Activated naive CD4-positive, alpha-beta T cell treated with anti-CD3 and anti-CD28 coated beads for 36 hours (primary cell): Measurements from ENCODE around the gene RNF175. TPM values are rescaled to one million over a fixed set of nuclear protein-coding genes. Genes with fewer than 3 reads are reported as not detected.

Experiments
- CTCF ChIA-PET: fragments of 350-600 bp; sonication (Branson Sonifier 250); formaldehyde crosslinking; loops from one replicate; lab custom pipeline; 2021; ENCODE audit warnings: antibody characterized with exemption; lab: Charles Lee
- DNase-seq: peaks from one replicate; pipeline ENCODE4 v3.0.0-alpha.2; 2020
- H3K27ac Mint-ChIP-seq: one replicate; pipeline ENCODE4 v1.8.0; 2021; ENCODE audit warnings: mild to moderate bottlenecking, mixed read lengths
- H3K27me3 Mint-ChIP-seq: one replicate; pipeline ENCODE4 v1.8.0; 2021; ENCODE audit warnings: low read depth, mixed read lengths
- H3K36me3 Mint-ChIP-seq: one replicate; pipeline ENCODE4 v1.8.0; 2021; ENCODE audit warnings: low read depth, mixed read lengths
- H3K4me1 Mint-ChIP-seq: one replicate; pipeline ENCODE4 v1.8.0; 2021; ENCODE audit warnings: low read depth, mixed read lengths
- H3K4me3 Mint-ChIP-seq: one replicate; pipeline ENCODE4 v1.8.0; 2021; ENCODE audit warnings: mild to moderate bottlenecking, moderate library complexity, mixed read lengths
- H3K9me3 Mint-ChIP-seq: one replicate; pipeline ENCODE4 v1.8.0; 2021; ENCODE audit warnings: mixed read lengths
- intact Hi-C: fragments of 100-400 bp; cut with micrococcal nuclease; formaldehyde crosslinking; loops from one replicate; pipeline ENCODE4 v1.15.1; 2023
- total RNA-seq, 2 experiments: library from RNA; stranded (reverse); gene quantifications; one replicate each; pipeline ENCODE4 v1.2.3, GENCODE V29; 2021

The RNF175 gene
- total RNA-seq, 2 experiments from 2014 or later = 1.4 to 1.5 TPM

GRCh38 chr4:153764601-153765368 lies 5.0 kb upstream of the RNF175 start:
- DNase-seq = no peak
- peaks cover 4% of the 10 kb centered on the region for H3K4me1 Mint-ChIP-seq
- no peaks in the 10 kb centered on the region for H3K27me3 Mint-ChIP-seq
- intact Hi-C loops = no loop called here
- H3K9me3 Mint-ChIP-seq = no peaks in the 10 kb centered on the region
- CTCF ChIA-PET = interaction anchor here (0.6 to 1.6 kb wide), 6 partner anchors 12 to 254 kb away, joined by 3 to 6 read pairs (median 3); no protein-coding TSS in a partner anchor
- H3K36me3 Mint-ChIP-seq = no peaks in the 10 kb centered on the region
- H3K27ac Mint-ChIP-seq = no peak overlapping the region
- H3K4me3 Mint-ChIP-seq = no peak overlapping the region

- CTCF ChIA-PET = interaction anchor here (0.8 to 1.3 kb wide), 5 partner anchors 20 to 256 kb away, joined by 3 to 4 read pairs (median 3); no protein-coding TSS in a partner anchor
- no peaks in the 10 kb centered on the region for H3K9me3 Mint-ChIP-seq
- H3K27me3 Mint-ChIP-seq = no peaks in the 10 kb centered on the region
- peak; percentile 52 for DNase-seq
- no peak overlapping the region for H3K27ac Mint-ChIP-seq
- H3K4me1 Mint-ChIP-seq = peaks cover 13% of the 10 kb centered on the region
- intact Hi-C loops = no loop called here
- H3K36me3 Mint-ChIP-seq = no peaks in the 10 kb centered on the region
- H3K4me3 Mint-ChIP-seq = no peak overlapping the region
These were observed 3.6 kb upstream of the RNF175 start for GRCh38 chr4:153763404-153763803.

- H3K27ac Mint-ChIP-seq = no peak overlapping the region
- no peaks in the 10 kb centered on the region for H3K9me3 Mint-ChIP-seq
- peaks cover 2% of the 10 kb centered on the region for H3K36me3 Mint-ChIP-seq
- intact Hi-C loops = loop anchor here (5.0 kb wide), 1 partner anchor 907 kb away; no protein-coding TSS in a partner anchor
- H3K4me1 Mint-ChIP-seq = peaks cover 44% of the 10 kb centered on the region
- no peak for DNase-seq
- H3K27me3 Mint-ChIP-seq = no peaks in the 10 kb centered on the region
- CTCF ChIA-PET = interaction anchor here (1.2 kb wide), 2 partner anchors 10 to 110 kb away, joined by 4 read pairs; no protein-coding TSS in a partner anchor
- peak overlapping the region; percentile 65 for H3K4me3 Mint-ChIP-seq
These were observed 977 bp downstream of the RNF175 start for GRCh38 chr4:153758688-153759406.

GRCh38 chr4:153758136-153758535 lies 1.7 kb downstream of the RNF175 start:
- DNase-seq = no peak
- H3K27ac Mint-ChIP-seq = no peak overlapping the region
- peak overlapping the region; percentile 36 for H3K4me3 Mint-ChIP-seq
- CTCF ChIA-PET = interaction anchor here (1.2 kb wide), 3 partner anchors 9 to 412 kb away, joined by 4 read pairs; no protein-coding TSS in a partner anchor
- H3K27me3 Mint-ChIP-seq = no peaks in the 10 kb centered on the region
- peaks cover 44% of the 10 kb centered on the region for H3K4me1 Mint-ChIP-seq
- intact Hi-C loops = loop anchor here (5.0 kb wide), 1 partner anchor 906 kb away; no protein-coding TSS in a partner anchor
- no peaks in the 10 kb centered on the region for H3K9me3 Mint-ChIP-seq
- peaks cover 2% of the 10 kb centered on the region for H3K36me3 Mint-ChIP-seq

GRCh38 chr4:153757407-153757806 lies 2.4 kb downstream of the RNF175 start:
- DNase-seq = no peak
- no peaks in the 10 kb centered on the region for H3K9me3 Mint-ChIP-seq
- H3K4me3 Mint-ChIP-seq = no peak overlapping the region
- no peak overlapping the region for H3K27ac Mint-ChIP-seq
- H3K4me1 Mint-ChIP-seq = peaks cover 41% of the 10 kb centered on the region
- CTCF ChIA-PET = interaction anchor here (1.2 kb wide), 3 partner anchors 8 to 411 kb away, joined by 4 read pairs; no protein-coding TSS in a partner anchor
- H3K27me3 Mint-ChIP-seq = no peaks in the 10 kb centered on the region
- H3K36me3 Mint-ChIP-seq = peaks cover 2% of the 10 kb centered on the region
- intact Hi-C loops = loop anchor here (5.0 kb wide), 1 partner anchor 905 kb away; no protein-coding TSS in a partner anchor

- peaks cover 41% of the 10 kb centered on the region for H3K4me1 Mint-ChIP-seq
- H3K27ac Mint-ChIP-seq = peak overlapping the region; percentile 70
- no peaks in the 10 kb centered on the region for H3K27me3 Mint-ChIP-seq
- intact Hi-C loops = loop anchor here (5.0 kb wide), 1 partner anchor 903 kb away; no protein-coding TSS in a partner anchor
- H3K4me3 Mint-ChIP-seq = no peak overlapping the region
- CTCF ChIA-PET = interaction anchor here (0.5 kb wide), 1 partner anchor 404 kb away, joined by 3 read pairs; no protein-coding TSS in a partner anchor
- H3K36me3 Mint-ChIP-seq = peaks cover 2% of the 10 kb centered on the region
- no peak for DNase-seq
- no peaks in the 10 kb centered on the region for H3K9me3 Mint-ChIP-seq
These were observed 4.6 kb downstream of the RNF175 start for GRCh38 chr4:153755186-153755585.

GRCh38 chr4:153750197-153750817 lies 9.5 kb downstream of the RNF175 start:
- intact Hi-C loops = loop anchor here (1.0 to 5.0 kb wide), 7 partner anchors 99 to 663 kb away; partner anchors contain the start of gene MND1
- H3K4me1 Mint-ChIP-seq = peaks cover 11% of the 10 kb centered on the region
- no peaks in the 10 kb centered on the region for H3K9me3 Mint-ChIP-seq
- H3K27ac Mint-ChIP-seq = no peak overlapping the region
- H3K36me3 Mint-ChIP-seq = peaks cover 2% of the 10 kb centered on the region
- H3K4me3 Mint-ChIP-seq = no peak overlapping the region
- H3K27me3 Mint-ChIP-seq = no peaks in the 10 kb centered on the region
- CTCF ChIA-PET = interaction anchor here (0.6 to 3.9 kb wide), 32 partner anchors 11 to 580 kb away, joined by 3 to 47 read pairs (median 4); partner anchors contain the start of gene MND1
- DNase-seq = peak; percentile 87

GRCh38 chr4:153748378-153748777 lies 11.4 kb downstream of the RNF175 start:
- CTCF ChIA-PET = interaction anchor here (0.8 to 3.9 kb wide), 7 partner anchors 10 to 410 kb away, joined by 3 to 47 read pairs (median 4); no protein-coding TSS in a partner anchor
- H3K27me3 Mint-ChIP-seq = no peaks in the 10 kb centered on the region
- H3K4me3 Mint-ChIP-seq = no peak overlapping the region
- H3K9me3 Mint-ChIP-seq = no peaks in the 10 kb centered on the region
- H3K4me1 Mint-ChIP-seq = peaks cover 2% of the 10 kb centered on the region
- intact Hi-C loops = no loop called here
- H3K27ac Mint-ChIP-seq = no peak overlapping the region
- no peaks in the 10 kb centered on the region for H3K36me3 Mint-ChIP-seq
- no peak for DNase-seq

- no peaks in the 10 kb centered on the region for H3K9me3 Mint-ChIP-seq
These were observed 12.3 kb downstream of the RNF175 start for GRCh38 chr4:153747406-153747955.

GRCh38 chr4:153745651-153746050 lies 14.2 kb downstream of the RNF175 start:
- Mint-ChIP-seq H3K27me3 (no peaks in the 10 kb centered on the region), H3K4me1 (peaks cover 2% of the 10 kb centered on the region), H3K4me3 (no peak overlapping the region), H3K27ac (no peak overlapping the region), H3K36me3 (no peaks in the 10 kb centered on the region), H3K9me3 (no peaks in the 10 kb centered on the region)
- CTCF ChIA-PET = interaction anchor here (0.6 to 1.2 kb wide), 2 partner anchors 100 to 300 kb away, joined by 3 to 6 read pairs; no protein-coding TSS in a partner anchor
- intact Hi-C loops = no loop called here
- no peak for DNase-seq

More at GRCh38 chr4:153747406-153747955, 12.3 kb downstream of the RNF175 start:
- Mint-ChIP-seq H3K4me1 (peaks cover 2% of the 10 kb centered on the region), H3K36me3 (no peaks in the 10 kb centered on the region), H3K4me3 (no peak overlapping the region), H3K27ac (no peak overlapping the region), H3K27me3 (no peaks in the 10 kb centered on the region)
- CTCF ChIA-PET = interaction anchor here (1.1 to 3.9 kb wide), 3 partner anchors 100 to 605 kb away, joined by 3 to 31 read pairs (median 3); no protein-coding TSS in a partner anchor
- intact Hi-C loops = no loop called here
- DNase-seq = no peak

GRCh38 chr4:153741541-153741940 lies 18.3 kb downstream of the RNF175 start:
- no peak overlapping the region for H3K4me3 Mint-ChIP-seq
- no peak for DNase-seq
- H3K27ac Mint-ChIP-seq = no peak overlapping the region
- CTCF ChIA-PET = interaction anchor here (0.6 to 1.6 kb wide), 5 partner anchors 43 to 98 kb away, joined by 3 read pairs; no protein-coding TSS in a partner anchor
- intact Hi-C loops = no loop called here
- H3K27me3 Mint-ChIP-seq = no peaks in the 10 kb centered on the region
- no peaks in the 10 kb centered on the region for H3K36me3 Mint-ChIP-seq
- H3K4me1 Mint-ChIP-seq = no peaks in the 10 kb centered on the region
- H3K9me3 Mint-ChIP-seq = no peaks in the 10 kb centered on the region
